Measurements from ENCODE around the gene ENKD1.

GRCh38 chr16:67651847-67652246 is 14.7 kb downstream of the ENKD1 start:
- TF ChIP-seq POLR2A (IDR thresholded peaks at IDR 0.05; ENCODE audit: low read length) = no peak
- no peak for TF ChIP-seq GATA1 (IDR thresholded peaks at IDR 0.05; ENCODE audit: low read depth, low read length)

Measured in erythroblast (primary cell).